ENCODE results near the gene TMEM272. TPM values are rescaled to one million over a fixed set of nuclear protein-coding genes. Genes with fewer than 3 reads are reported as not detected.

Gene TMEM272
- total RNA-seq, 2 experiments from 2014 or later = 1.00 to 1.9 TPM

Other genes starting within 250 kb of the TMEM272 start
- gene DHRS12, start 41.0 kb downstream of the TMEM272 start, total RNA-seq = 10 to 100 TPM; 12.6 to 13.1 TPM
- not detected for gene CCDC70, start 16.8 kb upstream of the TMEM272 start, total RNA-seq
- gene ATP7B, start 166.3 kb upstream of the TMEM272 start, total RNA-seq = under 1 TPM; 0.51 to 0.64 TPM
- gene ALG11, start 167.2 kb upstream of the TMEM272 start, total RNA-seq = 10 to 100 TPM; 30.0 to 30.5 TPM
- gene UTP14C, start 179.5 kb upstream of the TMEM272 start, total RNA-seq = 10 to 100 TPM; 10.7 to 12.4 TPM